Thyroid gland (tissue), 4 donors: ENCODE data around the gene ASTL.

Experiments used
- POLR2A ChIP-seq, 2 donors: fragments of 450-650 bp; IDR thresholded peaks; one replicate each; pipeline ENCODE4 v1.6.1; 2017; ENCODE audit warnings: antibody characterized with exemption in 2 of 2, mild to moderate bottlenecking in 2 of 2, moderate library complexity in 1 of 2
- TF ChIP-seq, protein P1 (sequence below), 6 experiments: fragments of 200-600 bp in 3 of 6; fragments of 450-650 bp in 3 of 6; sonication (generic) in 3 of 6; IDR thresholded peaks; one replicate each; pipeline ENCODE4 v1.5.1; 2016 to 2019; ENCODE audit warnings: antibody characterized with exemption in 6 of 6, mild to moderate bottlenecking in 2 of 6, inconsistent platforms in 1 of 6, moderate library complexity in 1 of 6

DNA sequence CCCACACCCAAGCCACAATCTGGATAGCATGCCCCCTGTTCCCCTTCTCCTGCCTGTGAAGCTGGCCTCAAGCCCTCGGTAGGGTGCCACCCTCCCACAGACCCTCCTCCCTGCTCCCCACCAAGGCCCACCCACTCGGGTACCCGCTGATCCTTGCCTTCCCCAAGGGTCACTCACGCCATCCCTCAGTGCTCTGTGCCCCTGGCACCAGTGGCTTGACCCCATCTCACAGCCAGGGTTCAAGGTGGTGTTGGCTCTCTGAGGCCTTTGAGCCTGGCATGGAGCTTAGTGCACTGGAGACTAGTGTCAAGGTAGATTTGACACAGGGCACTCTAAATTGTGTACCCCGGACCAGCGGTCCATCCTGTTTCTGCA lies 33.8 kb downstream of the ASTL start:
- TF ChIP-seq, protein P1, sequence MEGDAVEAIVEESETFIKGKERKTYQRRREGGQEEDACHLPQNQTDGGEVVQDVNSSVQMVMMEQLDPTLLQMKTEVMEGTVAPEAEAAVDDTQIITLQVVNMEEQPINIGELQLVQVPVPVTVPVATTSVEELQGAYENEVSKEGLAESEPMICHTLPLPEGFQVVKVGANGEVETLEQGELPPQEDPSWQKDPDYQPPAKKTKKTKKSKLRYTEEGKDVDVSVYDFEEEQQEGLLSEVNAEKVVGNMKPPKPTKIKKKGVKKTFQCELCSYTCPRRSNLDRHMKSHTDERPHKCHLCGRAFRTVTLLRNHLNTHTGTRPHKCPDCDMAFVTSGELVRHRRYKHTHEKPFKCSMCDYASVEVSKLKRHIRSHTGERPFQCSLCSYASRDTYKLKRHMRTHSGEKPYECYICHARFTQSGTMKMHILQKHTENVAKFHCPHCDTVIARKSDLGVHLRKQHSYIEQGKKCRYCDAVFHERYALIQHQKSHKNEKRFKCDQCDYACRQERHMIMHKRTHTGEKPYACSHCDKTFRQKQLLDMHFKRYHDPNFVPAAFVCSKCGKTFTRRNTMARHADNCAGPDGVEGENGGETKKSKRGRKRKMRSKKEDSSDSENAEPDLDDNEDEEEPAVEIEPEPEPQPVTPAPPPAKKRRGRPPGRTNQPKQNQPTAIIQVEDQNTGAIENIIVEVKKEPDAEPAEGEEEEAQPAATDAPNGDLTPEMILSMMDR (IDR thresholded peaks at IDR 0.05), result no peak
- no peak for TF ChIP-seq POLR2A (IDR thresholded peaks at IDR 0.05)
